DND-41 (cell line): Measurements from ENCODE around the gene LRRC42.

Source experiments
- CTCF ChIP-seq: IDR thresholded peaks from 2 replicates; pipeline ENCODE4 v1.5.1; 2012; ENCODE audit warnings: borderline replicate concordance, low read length, moderate library complexity, mild to moderate bottlenecking; ENCODE audit not compliant: poor library complexity, severe bottlenecking; ENCODE audit errors: extremely low read depth
- EZH2 ChIP-seq: IDR thresholded peaks from 3 replicates; pipeline ENCODE4 v1.6.1; 2012; ENCODE audit warnings: borderline replicate concordance, low read depth, mild to moderate bottlenecking, moderate library complexity, low read length, inconsistent platforms; ENCODE audit not compliant: severe bottlenecking

- TF ChIP-seq CTCF (no peak), EZH2 (no peak)
Observed at GRCh38 chr1:53899206-53899628, 46.9 kb upstream of the LRRC42 start.
